Stomach smooth muscle (tissue), 2 donors: Measurements from ENCODE around the gene SYMPK.
A peak's percentile ranks its signal among the peaks of the same experiment; 100 is the strongest.

Experiments
- H3K27ac ChIP-seq: one replicate; pipeline ENCODE4 v1.7.0; 2013; ENCODE audit warnings: mild to moderate bottlenecking, low read length, inconsistent platforms
- H3K27me3 ChIP-seq, 2 donors: one replicate each; pipeline ENCODE4 v1.7.0; 2013; ENCODE audit warnings: low read length in 2 of 2; ENCODE audit not compliant: insufficient read depth in 2 of 2, control insufficient read depth in 1 of 2
- H3K36me3 ChIP-seq, 2 donors: one replicate each; pipeline ENCODE4 v1.7.0; 2013; ENCODE audit warnings: low read length in 2 of 2; ENCODE audit not compliant: control insufficient read depth in 2 of 2, insufficient read depth in 2 of 2
- H3K4me1 ChIP-seq: one replicate; pipeline ENCODE4 v1.7.0; 2013; ENCODE audit warnings: low read length; ENCODE audit not compliant: control insufficient read depth, insufficient read depth
- H3K4me3 ChIP-seq, 2 donors: one replicate each; pipeline ENCODE4 v1.7.0; 2013; ENCODE audit warnings: low read length in 2 of 2
- H3K9ac ChIP-seq, 2 donors: one replicate each; pipeline ENCODE4 v1.7.0; 2013; ENCODE audit warnings: low read length in 2 of 2, mild to moderate bottlenecking in 1 of 2
- H3K9me3 ChIP-seq, 2 donors: one replicate each; pipeline ENCODE4 v1.7.0; 2013; ENCODE audit warnings: low read length in 2 of 2; ENCODE audit not compliant: control insufficient read depth in 2 of 2
- donor health status: healthy.
- donor health status: Pancreatic carcinoma.

The SYMPK gene

GRCh38 chr19:45885556-45886426, 22.8 kb upstream of the SYMPK start, which contains the start of gene IRF2BP1:
Gene IRF2BP1 (minus strand): TSS chr19:45886141. CDS start chr19:45885774, 367 bp downstream.
- peak within 1 kb of the TSS; percentile 82 to 98 for H3K9ac ChIP-seq
- H3K4me1 ChIP-seq = peaks cover 46% of the 10 kb centered on the region
- H3K4me3 ChIP-seq = peak within 1 kb of the TSS; percentile 67 to 83
- peaks cover 0 to 5% of the 10 kb centered on the region in 2 donors for H3K36me3 ChIP-seq
- H3K27ac ChIP-seq = peak within 1 kb of the TSS; percentile 93
- H3K27me3 ChIP-seq = no peaks in the 10 kb centered on the region
- H3K9me3 ChIP-seq = no peaks in the 10 kb centered on the region

DNA sequence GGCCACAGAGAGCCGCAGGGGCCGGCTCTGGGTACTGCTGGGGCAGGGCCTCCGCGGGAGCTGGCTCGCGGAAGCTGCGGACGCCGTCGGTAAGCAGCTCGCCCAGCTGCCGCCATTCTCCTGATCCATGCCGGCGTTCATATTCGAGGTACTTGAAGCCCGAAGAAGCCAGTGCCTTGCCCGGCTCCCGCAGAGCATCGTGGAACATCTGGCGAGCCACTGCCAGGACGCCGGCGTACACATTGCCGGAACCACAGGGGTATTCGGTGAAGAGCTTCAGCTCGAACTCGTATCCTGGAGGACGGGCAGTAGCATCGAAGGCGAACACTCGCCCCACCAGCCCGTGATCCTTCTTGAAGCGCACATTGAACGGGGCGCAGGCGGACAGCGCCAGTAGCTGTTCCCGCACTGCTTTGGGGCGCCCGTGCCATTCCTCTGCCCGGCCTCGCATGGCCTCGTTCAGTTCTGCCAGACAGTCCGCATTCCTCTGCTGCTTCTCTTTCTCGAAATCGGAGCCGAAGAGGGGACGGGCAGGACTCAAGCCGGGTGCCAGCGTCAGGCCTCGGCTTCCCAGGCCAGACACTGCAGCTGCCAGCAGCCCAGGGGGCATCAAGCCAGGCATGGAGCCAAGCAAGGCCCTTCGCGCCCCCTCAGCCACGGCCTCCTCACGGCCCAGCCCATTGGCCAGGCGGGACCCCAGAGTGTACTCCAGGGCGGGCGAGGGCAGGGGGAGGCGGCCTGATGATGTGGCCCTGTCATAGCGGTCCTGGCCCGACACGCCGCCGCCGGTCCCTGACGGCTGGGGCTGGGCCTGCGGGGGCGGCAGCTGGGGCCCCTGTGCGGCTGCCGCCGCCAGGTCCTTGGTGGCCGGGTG, 22.0 kb upstream of the SYMPK start:
- Histone ChIP-seq H3K4me3 (peak overlapping the region; percentile 66 to 83), H3K27ac (peak overlapping the region; percentile 93), H3K9me3 (no peaks in the 10 kb centered on the region), H3K36me3 (peaks cover 0 to 2% of the 10 kb centered on the region in 2 donors), H3K9ac (peak overlapping the region; percentile 69 to 82), H3K4me1 (peaks cover 46% of the 10 kb centered on the region), H3K27me3 (no peaks in the 10 kb centered on the region)

DNA sequence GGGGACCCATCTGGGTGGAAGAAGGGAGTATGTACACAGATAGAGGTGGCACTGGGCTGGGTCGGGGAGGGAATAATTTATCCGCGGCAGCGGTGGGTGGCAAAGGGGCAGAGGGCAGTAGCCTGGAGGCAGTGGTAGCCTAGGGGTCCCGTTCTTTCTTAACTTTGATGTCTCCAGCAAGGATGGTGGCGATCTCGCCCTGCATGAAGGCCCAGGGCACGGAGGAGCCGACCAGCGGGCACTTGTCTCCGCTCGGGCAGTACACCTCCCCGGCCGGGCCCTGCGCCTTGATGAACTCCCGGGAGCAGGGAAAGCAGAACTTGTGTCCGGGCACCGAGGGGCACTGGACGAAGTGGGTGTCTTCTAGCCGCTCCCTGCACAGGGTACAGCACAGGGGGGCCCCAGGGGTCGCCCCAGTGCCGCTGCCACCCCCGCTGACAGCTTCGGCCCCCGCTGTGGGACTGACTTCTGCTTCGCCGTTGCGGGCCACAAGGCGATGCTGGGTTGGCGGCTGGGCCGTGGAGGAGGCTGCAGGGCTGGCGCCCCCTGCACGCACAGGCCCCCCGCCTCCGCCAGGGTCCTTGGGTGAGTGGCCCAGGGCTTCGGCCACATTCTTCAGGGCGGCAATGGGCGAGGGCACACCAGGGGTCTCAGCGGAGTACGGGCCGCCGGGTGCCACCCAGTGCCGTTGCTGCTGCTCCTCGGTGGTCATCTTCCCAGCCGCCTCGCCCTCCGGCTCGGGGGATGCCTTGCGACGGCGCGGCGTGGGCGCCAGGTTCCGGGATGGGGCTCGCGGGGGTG, 21.1 kb upstream of the SYMPK start:
- Histone ChIP-seq H3K9me3 (no peaks in the 10 kb centered on the region), H3K36me3 (peaks cover 0 to 2% of the 10 kb centered on the region in 2 donors), H3K27ac (no peak overlapping the region), H3K27me3 (peaks cover 0 to 2% of the 10 kb centered on the region in 2 donors), H3K4me1 (peaks cover 46% of the 10 kb centered on the region), H3K9ac (no peak overlapping the region), H3K4me3 (peak overlapping the region in 1 of 2 donors; percentile 44)

DNA sequence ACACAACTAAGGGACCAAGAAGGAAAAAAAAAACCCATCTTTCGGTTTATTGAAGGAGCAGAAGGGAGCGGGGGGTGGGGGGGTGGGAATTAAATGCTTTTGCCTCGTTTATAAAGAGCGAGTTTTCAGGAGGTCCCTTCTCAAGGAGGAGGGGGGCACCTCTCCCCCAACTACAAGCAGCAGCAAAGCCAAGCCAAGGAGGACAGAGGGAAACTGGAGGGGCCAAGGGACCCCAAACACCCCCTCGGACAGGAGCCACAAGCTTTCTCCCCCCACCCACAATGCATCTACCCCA, 20.6 kb upstream of the SYMPK start:
- peaks cover 46% of the 10 kb centered on the region for H3K4me1 ChIP-seq
- H3K36me3 ChIP-seq = peaks cover 0 to 2% of the 10 kb centered on the region in 2 donors
- peaks cover 0 to 2% of the 10 kb centered on the region in 2 donors for H3K27me3 ChIP-seq
- no peak overlapping the region for H3K9ac ChIP-seq
- H3K4me3 ChIP-seq = peak overlapping the region in 1 of 2 donors; percentile 44
- no peaks in the 10 kb centered on the region for H3K9me3 ChIP-seq
- no peak overlapping the region for H3K27ac ChIP-seq

DNA sequence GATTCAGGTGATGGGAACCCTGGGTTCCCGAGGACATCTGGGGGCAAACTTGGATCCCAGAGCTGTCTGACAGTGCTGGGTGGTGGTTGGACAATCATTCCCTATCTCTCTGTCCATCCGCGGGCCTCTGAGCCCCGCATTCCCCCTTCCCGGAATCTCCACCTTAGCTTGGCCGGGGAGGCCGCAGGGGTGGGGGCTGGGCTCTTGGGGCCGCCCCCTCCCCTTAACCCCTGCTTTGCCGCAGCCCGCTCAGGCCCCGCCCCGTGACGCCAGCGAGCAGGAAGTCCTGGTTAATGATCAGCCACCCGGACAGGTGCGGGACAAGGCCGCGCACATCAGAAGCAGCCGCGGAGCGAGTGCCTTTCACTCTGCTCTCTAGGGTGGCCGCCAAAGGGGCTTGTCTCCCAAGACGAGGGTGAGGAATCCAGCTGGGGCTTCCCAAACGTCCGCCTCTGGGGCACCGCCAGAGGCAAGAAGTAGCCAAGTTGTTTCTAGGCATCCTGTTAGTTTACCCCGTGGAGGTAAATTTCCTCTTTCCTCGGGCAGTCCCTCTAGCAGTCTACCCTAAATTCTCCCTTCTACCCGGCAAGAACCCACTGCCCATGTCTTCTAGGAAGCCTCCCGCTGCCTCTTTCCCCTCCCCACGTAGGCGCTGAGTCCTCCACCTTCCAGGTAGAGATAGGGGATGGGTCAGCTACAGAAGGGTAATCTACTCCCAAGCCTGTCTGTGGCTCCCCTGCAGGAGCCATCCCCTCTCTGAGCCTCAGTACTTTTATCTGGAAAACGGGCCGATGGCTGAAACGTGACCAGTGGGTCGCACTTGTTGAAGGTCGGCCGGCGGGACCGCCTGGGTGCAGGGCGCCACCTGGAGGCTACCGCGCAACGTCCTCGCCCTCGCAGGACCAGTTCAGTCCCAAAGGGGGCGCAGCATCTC, 20.0 kb upstream of the SYMPK start:
- peak overlapping the region; percentile 25 to 60 for H3K4me3 ChIP-seq
- H3K9me3 ChIP-seq = no peaks in the 10 kb centered on the region
- H3K27ac ChIP-seq = no peak overlapping the region
- H3K27me3 ChIP-seq = peaks cover 0 to 6% of the 10 kb centered on the region in 2 donors
- peak overlapping the region; percentile 50 to 62 for H3K9ac ChIP-seq
- peaks cover 46% of the 10 kb centered on the region for H3K4me1 ChIP-seq
- H3K36me3 ChIP-seq = peaks cover 0 to 2% of the 10 kb centered on the region in 2 donors

DNA sequence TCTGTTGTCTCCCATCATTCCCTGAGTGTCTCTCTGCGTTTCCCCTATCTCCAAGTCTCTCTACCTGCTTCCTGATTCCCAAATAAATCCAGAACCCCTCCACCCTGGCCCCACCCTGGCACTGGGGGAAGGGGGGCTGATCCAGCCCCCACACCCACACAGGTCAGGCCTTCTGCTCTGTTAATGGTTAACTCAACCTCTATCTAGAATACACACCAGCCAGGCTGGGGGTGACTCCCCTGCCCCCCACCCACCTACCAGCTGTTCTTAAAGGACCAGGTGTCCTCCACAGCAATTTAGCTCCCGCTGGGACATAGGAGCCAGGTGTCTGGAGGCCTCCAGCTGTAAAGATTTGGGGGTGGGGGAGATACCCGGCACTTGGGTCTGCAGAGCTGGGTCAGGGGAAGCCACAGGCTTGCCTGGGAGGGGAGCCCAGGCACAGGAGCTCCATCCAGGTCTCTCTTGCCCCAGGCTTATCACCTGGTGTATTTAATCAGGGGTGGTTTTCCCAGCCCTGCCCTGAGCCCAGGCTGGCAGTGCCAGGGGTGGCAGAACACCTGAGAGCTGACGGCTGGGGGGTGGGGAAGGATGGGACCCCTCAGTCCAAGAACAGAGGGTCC, 19.1 kb upstream of the SYMPK start:
- H3K27ac ChIP-seq = no peak overlapping the region
- peak overlapping the region; percentile 50 to 62 for H3K9ac ChIP-seq
- H3K4me3 ChIP-seq = peak overlapping the region in 1 of 2 donors; percentile 60

GRCh38 chr19:45881082-45881908, 18.3 kb upstream of the SYMPK start:
- H3K4me1 ChIP-seq = peaks cover 45% of the 10 kb centered on the region
- H3K27me3 ChIP-seq = peaks cover 2 to 10% of the 10 kb centered on the region in 2 donors
- H3K36me3 ChIP-seq = peaks cover 0 to 2% of the 10 kb centered on the region in 2 donors
- no peak overlapping the region for H3K4me3 ChIP-seq
- H3K9ac ChIP-seq = no peak overlapping the region
- H3K27ac ChIP-seq = no peak overlapping the region
- no peaks in the 10 kb centered on the region for H3K9me3 ChIP-seq

More for the DNA sequence above, 19.1 kb upstream of the SYMPK start:
- Histone ChIP-seq H3K4me1 (peaks cover 45% of the 10 kb centered on the region), H3K36me3 (peaks cover 0 to 2% of the 10 kb centered on the region in 2 donors), H3K9me3 (no peaks in the 10 kb centered on the region), H3K27me3 (peaks cover 0 to 10% of the 10 kb centered on the region in 2 donors)

GRCh38 chr19:45879971-45880370, 17.0 kb upstream of the SYMPK start:
- H3K9ac ChIP-seq = no peak overlapping the region
- peaks cover 35% of the 10 kb centered on the region for H3K4me1 ChIP-seq
- no peak overlapping the region for H3K27ac ChIP-seq
- H3K4me3 ChIP-seq = no peak overlapping the region
- no peaks in the 10 kb centered on the region for H3K9me3 ChIP-seq
- H3K36me3 ChIP-seq = peaks cover 0 to 2% of the 10 kb centered on the region in 2 donors
- peaks cover 5 to 10% of the 10 kb centered on the region in 2 donors for H3K27me3 ChIP-seq

DNA sequence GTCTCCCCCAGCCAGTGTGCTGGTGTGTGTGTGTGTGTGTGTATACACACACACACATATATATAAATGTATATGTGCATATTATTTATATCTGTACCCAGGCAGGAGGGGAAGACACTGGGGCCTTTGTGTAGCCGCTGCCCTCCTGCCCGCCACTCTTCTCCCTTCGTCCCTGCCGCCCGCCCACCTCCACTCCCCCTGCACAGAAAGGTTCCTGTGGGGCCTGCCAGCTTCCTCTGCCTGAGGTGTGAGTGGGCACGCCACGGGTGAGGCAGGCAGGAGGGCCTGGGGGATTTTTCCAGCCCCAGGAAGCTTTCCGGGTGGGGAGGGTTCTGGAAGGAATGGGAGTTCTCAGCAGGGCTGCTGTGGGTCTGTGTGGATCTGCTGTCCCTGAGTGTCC, 16.1 kb upstream of the SYMPK start:
- H3K27ac ChIP-seq = no peak overlapping the region
- H3K9ac ChIP-seq = no peak overlapping the region
- no peaks in the 10 kb centered on the region for H3K36me3 ChIP-seq
- no peak overlapping the region for H3K4me3 ChIP-seq
- peaks cover 26% of the 10 kb centered on the region for H3K4me1 ChIP-seq
- no peaks in the 10 kb centered on the region for H3K9me3 ChIP-seq
- peaks cover 5 to 10% of the 10 kb centered on the region in 2 donors for H3K27me3 ChIP-seq
